Measurements from ENCODE around the gene SOX8.

GRCh38 chr16:1000608-1001007 is 19.0 kb downstream of the SOX8 start:
- TF ChIP-seq, protein P1, sequence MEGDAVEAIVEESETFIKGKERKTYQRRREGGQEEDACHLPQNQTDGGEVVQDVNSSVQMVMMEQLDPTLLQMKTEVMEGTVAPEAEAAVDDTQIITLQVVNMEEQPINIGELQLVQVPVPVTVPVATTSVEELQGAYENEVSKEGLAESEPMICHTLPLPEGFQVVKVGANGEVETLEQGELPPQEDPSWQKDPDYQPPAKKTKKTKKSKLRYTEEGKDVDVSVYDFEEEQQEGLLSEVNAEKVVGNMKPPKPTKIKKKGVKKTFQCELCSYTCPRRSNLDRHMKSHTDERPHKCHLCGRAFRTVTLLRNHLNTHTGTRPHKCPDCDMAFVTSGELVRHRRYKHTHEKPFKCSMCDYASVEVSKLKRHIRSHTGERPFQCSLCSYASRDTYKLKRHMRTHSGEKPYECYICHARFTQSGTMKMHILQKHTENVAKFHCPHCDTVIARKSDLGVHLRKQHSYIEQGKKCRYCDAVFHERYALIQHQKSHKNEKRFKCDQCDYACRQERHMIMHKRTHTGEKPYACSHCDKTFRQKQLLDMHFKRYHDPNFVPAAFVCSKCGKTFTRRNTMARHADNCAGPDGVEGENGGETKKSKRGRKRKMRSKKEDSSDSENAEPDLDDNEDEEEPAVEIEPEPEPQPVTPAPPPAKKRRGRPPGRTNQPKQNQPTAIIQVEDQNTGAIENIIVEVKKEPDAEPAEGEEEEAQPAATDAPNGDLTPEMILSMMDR (IDR thresholded peaks at IDR 0.05; ENCODE audit: low read length): no peak
- no peak for TF ChIP-seq EZH2 (optimal IDR thresholded peaks at IDR 0.05; ENCODE audit: low read depth, low read length)
- TF ChIP-seq EZH2phosphoT487 (IDR thresholded peaks at IDR 0.05; ENCODE audit: low read length): no peak
